ENCODE data around the gene CSNK2A2.

The CSNK2A2 gene

DNA sequence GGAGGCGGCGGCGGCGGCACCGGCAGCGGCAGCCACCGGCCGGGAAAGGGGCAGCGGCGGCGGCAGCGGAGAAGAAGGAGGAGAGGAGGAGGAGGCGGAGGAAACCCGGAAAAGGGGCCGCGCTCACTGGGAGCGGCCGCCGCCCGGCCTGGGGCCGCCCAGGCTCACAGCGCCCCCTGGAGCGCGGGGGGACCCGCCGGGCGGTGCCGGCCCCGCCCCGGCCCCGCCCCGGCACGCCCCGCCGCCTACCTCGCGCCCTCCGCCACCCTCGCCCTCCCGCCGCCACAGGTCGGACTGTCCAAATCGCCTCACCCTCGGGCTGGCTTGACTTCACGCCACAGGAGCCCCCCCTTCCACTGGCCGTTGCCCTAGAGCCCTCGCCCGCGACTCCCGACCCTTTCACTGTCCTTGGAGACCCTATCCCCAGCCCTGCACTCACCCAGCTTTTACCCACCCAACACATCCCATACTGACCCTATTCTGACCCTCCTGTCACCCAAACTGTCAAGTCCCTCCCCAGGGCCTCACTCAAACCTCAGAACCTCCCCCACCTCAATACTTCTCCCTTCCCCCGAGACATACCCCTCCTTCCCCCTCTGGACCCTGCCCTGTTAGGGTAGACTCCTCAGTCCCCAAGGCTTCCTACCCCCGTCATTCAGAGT lies at the start of gene CSNK2A2:
Gene CSNK2A2, minus strand, starts transcription at position 85 of the 662 bp plus-strand sequence. CDS start 370 bp downstream, outside the sequence.
- peak within 1 kb of the TSS; percentile 81 for H3K4me3 ChIP-seq (ENCODE audit: low read length)
- H3K36me3 ChIP-seq (ENCODE audit: control insufficient read depth, insufficient read depth, low read length), result peaks cover 4% of the 10 kb centered on the region; the same call in 1 of the 2 replicates
- no peaks in the 10 kb centered on the region for H3K9me3 ChIP-seq (ENCODE audit: control insufficient read depth, insufficient read depth, low read length)
- no peaks in the 10 kb centered on the region for H3K27me3 ChIP-seq (ENCODE audit: control insufficient read depth, insufficient read depth, low read length)
- no peak within 1 kb of the TSS for H3K27ac ChIP-seq (ENCODE audit: low read length)
- DNase-seq (ENCODE audit: low read depth, low spot score), result no peak
- no CpG with 5 or more reads among the region's 52 CpGs for WGBS (ENCODE audit: insufficient coverage, insufficient read length)
- peaks cover 5% of the 10 kb centered on the region; the same call in 1 of the 2 replicates for H3K4me1 ChIP-seq (ENCODE audit: control insufficient read depth, insufficient read depth, low read length)

DNA sequence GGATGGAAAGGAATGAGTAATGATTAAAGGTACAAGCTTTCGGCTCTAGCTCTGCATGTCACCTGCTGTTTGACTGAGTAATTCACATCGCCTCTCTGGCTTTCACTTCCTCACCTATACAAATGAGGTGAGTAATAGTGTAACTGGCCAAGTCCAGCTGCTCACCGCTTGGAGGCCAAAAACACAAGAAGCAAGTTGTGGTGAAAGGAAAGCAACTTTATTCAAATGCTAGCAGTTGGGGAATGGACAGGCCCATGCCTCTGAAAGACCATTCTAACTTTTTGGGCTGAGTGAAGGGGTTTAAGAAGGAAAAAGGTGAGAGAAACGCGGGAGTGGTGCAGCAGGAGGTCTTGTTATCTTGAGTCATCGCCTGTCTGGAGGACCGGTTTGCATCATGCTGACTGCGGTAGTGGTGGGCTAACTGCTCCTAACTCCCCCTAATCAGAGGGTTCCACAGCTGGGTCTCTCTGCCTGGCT lies 45.7 kb upstream of the CSNK2A2 start:
- WGBS (ENCODE audit: insufficient coverage, insufficient read length), result no CpG with 5 or more reads among the region's 8 CpGs
- H3K4me3 ChIP-seq (ENCODE audit: low read length), result no peak overlapping the region
- H3K9me3 ChIP-seq (ENCODE audit: control insufficient read depth, insufficient read depth, low read length), result no peaks in the 10 kb centered on the region
- H3K27me3 ChIP-seq (ENCODE audit: control insufficient read depth, insufficient read depth, low read length), result no peaks in the 10 kb centered on the region
- no peaks in the 10 kb centered on the region for H3K36me3 ChIP-seq (ENCODE audit: control insufficient read depth, insufficient read depth, low read length)
- H3K27ac ChIP-seq (ENCODE audit: low read length), result no peak overlapping the region
- DNase-seq (ENCODE audit: low read depth, low spot score), result no peak
- no peaks in the 10 kb centered on the region for H3K4me1 ChIP-seq (ENCODE audit: control insufficient read depth, insufficient read depth, low read length)

DNA sequence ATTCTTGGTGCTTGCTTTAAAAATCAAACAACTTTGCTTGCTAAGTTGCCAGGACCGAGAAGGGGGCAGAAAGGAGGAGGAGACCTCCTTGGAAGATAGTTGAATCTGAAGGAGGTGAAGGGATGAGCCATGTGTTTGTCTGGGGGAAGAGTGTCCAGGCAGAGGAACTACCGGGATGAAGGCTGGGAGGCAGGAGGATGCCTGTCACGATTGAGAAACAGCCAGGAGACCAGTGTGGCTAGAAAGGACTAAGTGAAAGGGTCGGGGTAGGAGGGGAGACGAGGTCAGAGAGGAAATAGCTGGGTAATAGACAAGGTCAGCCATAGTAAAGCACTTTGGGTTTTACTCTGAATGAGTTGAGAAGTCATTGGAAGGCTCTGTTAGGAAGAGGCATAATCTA lies 38.9 kb upstream of the CSNK2A2 start:
- H3K36me3 ChIP-seq (ENCODE audit: control insufficient read depth, insufficient read depth, low read length), result no peaks in the 10 kb centered on the region
- peak overlapping the region; percentile 30; the same call in 1 of the 2 replicates for H3K4me3 ChIP-seq (ENCODE audit: low read length)
- H3K9me3 ChIP-seq (ENCODE audit: control insufficient read depth, insufficient read depth, low read length), result no peaks in the 10 kb centered on the region
- no peaks in the 10 kb centered on the region for H3K4me1 ChIP-seq (ENCODE audit: control insufficient read depth, insufficient read depth, low read length)
- DNase-seq (ENCODE audit: low read depth, low spot score), result no peak
- H3K27ac ChIP-seq (ENCODE audit: low read length), result no peak overlapping the region
- no CpG with 5 or more reads among the region's 5 CpGs for WGBS (ENCODE audit: insufficient coverage, insufficient read length)
- no peaks in the 10 kb centered on the region for H3K27me3 ChIP-seq (ENCODE audit: control insufficient read depth, insufficient read depth, low read length)

DNA sequence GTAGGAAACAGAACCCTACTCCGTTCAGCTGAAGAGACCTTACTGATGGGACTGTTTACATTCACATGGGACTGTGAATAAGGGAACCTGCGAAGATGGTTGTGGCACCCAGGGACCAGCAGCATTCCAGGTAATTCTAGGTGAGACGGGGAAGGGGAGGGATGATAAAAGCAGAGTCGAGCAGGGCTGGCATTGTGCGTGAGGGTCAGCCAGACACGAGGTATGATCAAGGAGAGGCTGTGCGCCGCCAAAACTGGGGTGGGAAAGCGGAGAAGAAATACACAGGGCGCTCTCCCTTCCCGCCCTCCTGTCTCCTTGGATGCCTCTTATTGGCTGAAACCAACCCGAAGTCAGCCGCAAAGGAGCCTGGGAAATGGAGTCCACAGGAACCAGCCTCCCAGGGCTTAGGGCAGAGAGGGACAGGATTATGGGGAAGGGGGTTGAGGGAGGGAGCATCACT lies 38.4 kb upstream of the CSNK2A2 start:
- no CpG with 5 or more reads among the region's 13 CpGs for WGBS (ENCODE audit: insufficient coverage, insufficient read length)
- DNase-seq (ENCODE audit: low read depth, low spot score), result peak; percentile 83
- Histone ChIP-seq H3K4me1 (ENCODE audit: control insufficient read depth, insufficient read depth, low read length) (no peaks in the 10 kb centered on the region), H3K4me3 (ENCODE audit: low read length) (peak overlapping the region; percentile 30; the same call in 1 of the 2 replicates), H3K36me3 (ENCODE audit: control insufficient read depth, insufficient read depth, low read length) (no peaks in the 10 kb centered on the region), H3K27ac (ENCODE audit: low read length) (no peak overlapping the region), H3K27me3 (ENCODE audit: control insufficient read depth, insufficient read depth, low read length) (no peaks in the 10 kb centered on the region), H3K9me3 (ENCODE audit: control insufficient read depth, insufficient read depth, low read length) (no peaks in the 10 kb centered on the region)

DNA sequence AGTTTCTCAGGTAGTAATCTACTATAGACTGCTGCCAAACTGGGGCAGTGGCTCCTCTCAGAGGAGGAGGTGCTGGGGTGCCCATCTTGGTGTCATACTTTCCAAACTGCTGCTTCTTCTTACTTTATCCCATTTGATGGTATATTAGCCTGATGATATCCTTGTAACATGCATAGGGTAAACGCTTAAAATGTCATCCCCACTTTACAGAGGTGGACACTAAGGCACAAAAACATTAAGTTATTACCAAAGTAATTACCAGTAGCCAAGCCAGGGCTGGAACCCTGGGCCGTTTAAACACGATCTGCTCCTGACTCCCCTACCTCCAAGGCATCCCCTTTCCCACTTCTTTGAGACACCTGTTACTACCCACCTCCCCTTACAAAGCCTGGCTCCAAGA lies 37.8 kb upstream of the CSNK2A2 start:
- H3K27ac ChIP-seq (ENCODE audit: low read length), result no peak overlapping the region
- no peaks in the 10 kb centered on the region for H3K27me3 ChIP-seq (ENCODE audit: control insufficient read depth, insufficient read depth, low read length)
- H3K4me1 ChIP-seq (ENCODE audit: control insufficient read depth, insufficient read depth, low read length), result no peaks in the 10 kb centered on the region
- no peaks in the 10 kb centered on the region for H3K9me3 ChIP-seq (ENCODE audit: control insufficient read depth, insufficient read depth, low read length)
- H3K36me3 ChIP-seq (ENCODE audit: control insufficient read depth, insufficient read depth, low read length), result no peaks in the 10 kb centered on the region
- no peak for DNase-seq (ENCODE audit: low read depth, low spot score)
- WGBS (ENCODE audit: insufficient coverage, insufficient read length), result no CpG with 5 or more reads among the region's 3 CpGs
- H3K4me3 ChIP-seq (ENCODE audit: low read length), result peak overlapping the region; percentile 30; the same call in 1 of the 2 replicates

DNA sequence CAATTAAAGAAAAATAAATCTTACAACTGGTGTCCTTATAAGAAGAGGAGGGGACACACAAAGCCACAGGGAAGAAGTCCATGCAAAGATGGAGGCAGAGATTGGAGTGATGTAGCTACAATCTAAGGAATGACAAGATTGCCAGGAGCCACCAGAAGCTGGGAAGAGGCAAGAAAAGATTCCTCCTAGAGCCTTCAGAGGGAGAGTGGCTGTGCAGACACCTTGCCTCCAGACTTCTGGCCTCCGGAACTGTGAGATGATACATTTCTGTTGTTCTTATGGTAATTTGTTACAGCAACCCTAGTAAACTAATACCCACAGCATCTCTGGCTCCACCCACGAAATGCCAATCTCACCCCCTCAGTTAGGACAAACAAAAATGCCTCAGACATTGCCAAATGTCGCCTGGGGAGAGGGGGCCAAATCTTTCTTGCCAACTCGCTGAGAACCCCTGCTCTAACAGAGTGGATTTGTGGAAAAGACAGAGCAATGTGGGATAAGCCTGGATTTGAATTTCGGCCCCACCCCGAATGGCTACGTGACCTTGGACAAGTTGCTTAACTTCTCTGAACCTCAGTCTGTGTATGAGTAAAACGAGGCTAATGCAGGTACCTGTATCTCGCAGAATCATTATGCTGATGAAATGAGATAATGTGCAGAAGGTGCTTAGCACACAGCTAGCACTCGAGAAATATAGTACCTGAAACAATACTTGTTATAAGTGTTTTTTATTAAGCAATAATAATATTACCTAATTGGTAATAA lies 37.1 kb upstream of the CSNK2A2 start:
- WGBS (ENCODE audit: insufficient coverage, insufficient read length), result no CpG with 5 or more reads among the region's 10 CpGs
- H3K9me3 ChIP-seq (ENCODE audit: control insufficient read depth, insufficient read depth, low read length), result no peaks in the 10 kb centered on the region
- H3K36me3 ChIP-seq (ENCODE audit: control insufficient read depth, insufficient read depth, low read length), result no peaks in the 10 kb centered on the region
- H3K27ac ChIP-seq (ENCODE audit: low read length), result no peak overlapping the region
- DNase-seq (ENCODE audit: low read depth, low spot score), result no peak
- peaks cover 3% of the 10 kb centered on the region; the same call in 1 of the 2 replicates for H3K4me1 ChIP-seq (ENCODE audit: control insufficient read depth, insufficient read depth, low read length)
- no peak overlapping the region for H3K4me3 ChIP-seq (ENCODE audit: low read length)
- H3K27me3 ChIP-seq (ENCODE audit: control insufficient read depth, insufficient read depth, low read length), result no peaks in the 10 kb centered on the region

DNA sequence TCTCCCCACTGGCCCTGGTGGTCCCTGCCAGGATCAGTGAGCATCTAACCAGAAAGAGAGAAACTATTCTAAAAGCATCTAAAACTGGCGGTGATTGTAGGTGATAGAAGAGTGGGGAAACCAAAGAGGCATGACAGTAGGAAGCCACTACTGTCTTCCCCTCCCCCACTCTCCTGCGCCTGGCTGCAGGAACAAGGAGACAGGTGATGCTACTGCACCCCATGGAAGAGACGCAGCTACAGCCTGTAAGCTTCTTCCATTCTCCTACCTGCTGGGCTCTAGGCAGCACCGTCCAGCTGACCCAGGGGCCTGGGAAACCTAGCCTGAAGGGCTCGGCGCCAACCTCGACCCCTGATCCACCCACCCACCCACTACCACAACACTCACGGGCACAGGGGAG lies 32.4 kb upstream of the CSNK2A2 start:
- no peak overlapping the region for H3K27ac ChIP-seq (ENCODE audit: low read length)
- no peaks in the 10 kb centered on the region for H3K27me3 ChIP-seq (ENCODE audit: control insufficient read depth, insufficient read depth, low read length)
- H3K36me3 ChIP-seq (ENCODE audit: control insufficient read depth, insufficient read depth, low read length), result no peaks in the 10 kb centered on the region
- no peak for DNase-seq (ENCODE audit: low read depth, low spot score)
- peaks cover 3% of the 10 kb centered on the region; the same call in 1 of the 2 replicates for H3K4me1 ChIP-seq (ENCODE audit: control insufficient read depth, insufficient read depth, low read length)
- no CpG with 5 or more reads among the region's 8 CpGs for WGBS (ENCODE audit: insufficient coverage, insufficient read length)
- H3K9me3 ChIP-seq (ENCODE audit: control insufficient read depth, insufficient read depth, low read length), result no peaks in the 10 kb centered on the region
- no peak overlapping the region for H3K4me3 ChIP-seq (ENCODE audit: low read length)

DNA sequence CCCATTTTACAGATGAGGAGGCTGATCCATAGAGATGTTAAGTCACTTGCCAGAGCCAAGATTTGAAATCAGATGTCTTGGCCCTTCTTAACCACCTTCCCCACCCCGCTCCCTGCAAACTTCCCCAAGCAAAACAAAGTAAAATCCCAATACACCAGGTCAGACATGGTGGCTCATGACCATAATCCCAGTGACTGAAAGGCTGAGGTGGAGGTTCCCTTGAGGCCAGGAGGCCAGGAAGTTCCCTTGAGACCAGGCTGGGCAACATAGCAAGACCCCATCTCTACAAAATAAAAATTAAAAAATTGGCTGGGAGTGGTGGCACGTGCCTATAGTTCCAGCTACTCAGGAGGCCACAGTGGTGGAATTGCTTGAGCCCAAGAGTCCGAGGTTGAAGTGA lies 28.9 kb upstream of the CSNK2A2 start:
- H3K4me3 ChIP-seq (ENCODE audit: low read length), result no peak overlapping the region
- no peak overlapping the region for H3K27ac ChIP-seq (ENCODE audit: low read length)
- no peaks in the 10 kb centered on the region for H3K36me3 ChIP-seq (ENCODE audit: control insufficient read depth, insufficient read depth, low read length)
- no CpG with 5 or more reads among the region's 3 CpGs for WGBS (ENCODE audit: insufficient coverage, insufficient read length)
- H3K9me3 ChIP-seq (ENCODE audit: control insufficient read depth, insufficient read depth, low read length), result no peaks in the 10 kb centered on the region
- H3K27me3 ChIP-seq (ENCODE audit: control insufficient read depth, insufficient read depth, low read length), result no peaks in the 10 kb centered on the region
- DNase-seq (ENCODE audit: low read depth, low spot score), result no peak
- H3K4me1 ChIP-seq (ENCODE audit: control insufficient read depth, insufficient read depth, low read length), result peaks cover 3% of the 10 kb centered on the region; the same call in 1 of the 2 replicates

DNA sequence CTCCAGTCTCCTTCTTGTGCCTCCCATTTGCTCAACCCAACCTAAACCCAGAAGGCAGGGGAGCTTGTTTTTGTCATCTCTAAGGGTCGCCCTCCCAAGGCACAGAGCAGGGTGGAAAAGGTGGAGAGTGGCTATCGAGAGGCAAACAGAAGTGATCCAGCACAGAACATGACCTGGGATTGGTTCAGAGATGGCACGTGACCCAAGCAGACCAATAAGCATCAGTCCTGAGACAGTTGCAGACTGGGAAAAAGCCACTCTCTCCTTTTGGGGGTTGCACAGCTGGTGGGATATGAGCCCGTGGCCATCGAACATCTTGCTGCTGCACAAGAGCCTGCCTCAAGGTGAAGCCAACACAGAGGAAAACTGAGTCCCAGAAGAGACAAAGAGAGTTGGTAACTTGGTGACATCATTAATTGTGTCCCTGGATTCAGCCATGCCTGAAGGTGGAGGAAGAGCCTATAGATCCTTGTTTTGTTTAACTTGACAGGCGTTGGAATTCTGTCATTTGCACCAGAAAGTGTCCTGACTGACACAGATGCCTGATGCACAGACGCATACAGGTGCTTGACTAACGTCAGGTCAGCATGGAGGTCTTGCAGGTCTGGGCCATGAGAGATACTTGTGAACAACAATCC lies 28.2 kb upstream of the CSNK2A2 start:
- Histone ChIP-seq H3K4me1 (ENCODE audit: control insufficient read depth, insufficient read depth, low read length) (peaks cover 3% of the 10 kb centered on the region; the same call in 1 of the 2 replicates), H3K27me3 (ENCODE audit: control insufficient read depth, insufficient read depth, low read length) (no peaks in the 10 kb centered on the region), H3K9me3 (ENCODE audit: control insufficient read depth, insufficient read depth, low read length) (no peaks in the 10 kb centered on the region), H3K4me3 (ENCODE audit: low read length) (no peak overlapping the region), H3K27ac (ENCODE audit: low read length) (no peak overlapping the region), H3K36me3 (ENCODE audit: control insufficient read depth, insufficient read depth, low read length) (no peaks in the 10 kb centered on the region)
- no CpG with 5 or more reads among the region's 8 CpGs for WGBS (ENCODE audit: insufficient coverage, insufficient read length)
- no peak for DNase-seq (ENCODE audit: low read depth, low spot score)

Data from iPS DF 6.9 (cell line).